Measurements from ENCODE around the gene CNKSR2. TPM values are rescaled to one million over a fixed set of nuclear protein-coding genes. Genes with fewer than 3 reads are reported as not detected.

The CNKSR2 gene
- total RNA-seq, 1 experiment from 2014 or later, result 1.5 TPM

- ChIA-PET POLR2A (ENCODE audit: unreplicated experiment) (no interaction called here), CTCF (no interaction called here)
- BruUV-seq (replicated peaks), result no TSS peak
- intact Hi-C loops (cut with micrococcal nuclease; ENCODE audit: unreplicated experiment), result no loop called here
- Histone ChIP-seq H3K9me2 (ENCODE audit: insufficient read depth) (no peaks in the 10 kb centered on the region), H2AFZ (no peak overlapping the region), H3K9me3 (ENCODE audit: insufficient read depth, low read depth) (no peaks in the 10 kb centered on the region), H3K4me1 (replicated peaks; ENCODE audit: insufficient read depth) (peaks cover 10% of the 10 kb centered on the region; the same call in 1 of the 2 replicates), H4K20me1 (ENCODE audit: insufficient read depth) (no peaks in the 10 kb centered on the region), H3K4me3 (no peak overlapping the region), H3K27ac (no peak overlapping the region), H3F3A (ENCODE audit: insufficient read depth, low read depth) (no peaks in the 10 kb centered on the region), H3K4me2 (no peak overlapping the region), H3K36me3 (ENCODE audit: low read depth) (no peaks in the 10 kb centered on the region), H3K79me2 (ENCODE audit: low read depth) (no peaks in the 10 kb centered on the region), H3K27me3 (ENCODE audit: insufficient read depth, low read depth) (no peaks in the 10 kb centered on the region)
- TF ChIP-seq EZH2 (IDR thresholded peaks at IDR 0.05; ENCODE audit: low read depth) (no peak), CTCF (conservative IDR thresholded peaks at IDR 0.05) (no peak)
- no peak for DNase-seq
These were observed 301.7 kb downstream of the CNKSR2 start for GRCh38 chrX:21675931-21676330.

GRCh38 chrX:21678048-21678612, 303.9 kb downstream of the CNKSR2 start:
- H2AFZ ChIP-seq, result no peak overlapping the region
- CTCF ChIA-PET, result no interaction called here
- peaks cover 10% of the 10 kb centered on the region; the same call in 1 of the 2 replicates for H3K4me1 ChIP-seq (replicated peaks; ENCODE audit: insufficient read depth)
- no peaks in the 10 kb centered on the region for H3K9me3 ChIP-seq (ENCODE audit: insufficient read depth, low read depth)
- H3K79me2 ChIP-seq (ENCODE audit: low read depth), result no peaks in the 10 kb centered on the region
- H3K36me3 ChIP-seq (ENCODE audit: low read depth), result no peaks in the 10 kb centered on the region
- no peaks in the 10 kb centered on the region for H3F3A ChIP-seq (ENCODE audit: insufficient read depth, low read depth)
- intact Hi-C loops (cut with micrococcal nuclease; ENCODE audit: unreplicated experiment), result no loop called here
- H3K4me3 ChIP-seq, result no peak overlapping the region
- DNase-seq, result no peak
- H3K27ac ChIP-seq, result no peak overlapping the region
- BruUV-seq (replicated peaks), result no TSS peak
- no peaks in the 10 kb centered on the region for H4K20me1 ChIP-seq (ENCODE audit: insufficient read depth)
- no peaks in the 10 kb centered on the region for H3K27me3 ChIP-seq (ENCODE audit: insufficient read depth, low read depth)
- TF ChIP-seq CTCF (conservative IDR thresholded peaks at IDR 0.05) (no peak), EZH2 (IDR thresholded peaks at IDR 0.05; ENCODE audit: low read depth) (no peak)
- POLR2A ChIA-PET (ENCODE audit: unreplicated experiment), result no interaction called here
- H3K9me2 ChIP-seq (ENCODE audit: insufficient read depth), result no peaks in the 10 kb centered on the region
- H3K4me2 ChIP-seq, result no peak overlapping the region

- Histone ChIP-seq H3K79me2 (ENCODE audit: low read depth) (no peaks in the 10 kb centered on the region), H3K4me2 (no peak overlapping the region), H4K20me1 (ENCODE audit: insufficient read depth) (no peaks in the 10 kb centered on the region), H3F3A (ENCODE audit: insufficient read depth, low read depth) (no peaks in the 10 kb centered on the region), H3K36me3 (ENCODE audit: low read depth) (no peaks in the 10 kb centered on the region), H3K9me3 (ENCODE audit: insufficient read depth, low read depth) (no peaks in the 10 kb centered on the region), H2AFZ (no peak overlapping the region), H3K4me3 (no peak overlapping the region), H3K4me1 (replicated peaks; ENCODE audit: insufficient read depth) (0 out of 2 replicates have a peak, but pooled peaks cover 4% of the 10 kb centered on the region), H3K27me3 (ENCODE audit: insufficient read depth, low read depth) (no peaks in the 10 kb centered on the region), H3K9me2 (ENCODE audit: insufficient read depth) (no peaks in the 10 kb centered on the region), H3K27ac (no peak overlapping the region)
- ChIA-PET CTCF (no interaction called here), POLR2A (ENCODE audit: unreplicated experiment) (no interaction called here)
- no peak for DNase-seq
- intact Hi-C loops (cut with micrococcal nuclease; ENCODE audit: unreplicated experiment), result no loop called here
- TF ChIP-seq CTCF (conservative IDR thresholded peaks at IDR 0.05), result no peak
- no peak for TF ChIP-seq EZH2 (IDR thresholded peaks at IDR 0.05; ENCODE audit: low read depth)
- BruUV-seq (replicated peaks), result no TSS peak
These were observed 309.7 kb downstream of the CNKSR2 start for GRCh38 chrX:21683941-21684340.
